Activated T-helper 1 cell treated with Interleukin-2 at 50 U/mL for 16 hours (primary cell): ENCODE results near the gene SNAP91.
"Not testable (repeated sequence)": the region's sequence is repeated elsewhere in the genome, so short reads cannot be mapped to it uniquely, and the experiment has no call there.

ENCODE experiments used
- DNase-seq: peaks from one replicate; pipeline ENCODE4 v3.0.0-alpha.2; 2020; ENCODE audit warnings: low read depth

The SNAP91 gene

DNA sequence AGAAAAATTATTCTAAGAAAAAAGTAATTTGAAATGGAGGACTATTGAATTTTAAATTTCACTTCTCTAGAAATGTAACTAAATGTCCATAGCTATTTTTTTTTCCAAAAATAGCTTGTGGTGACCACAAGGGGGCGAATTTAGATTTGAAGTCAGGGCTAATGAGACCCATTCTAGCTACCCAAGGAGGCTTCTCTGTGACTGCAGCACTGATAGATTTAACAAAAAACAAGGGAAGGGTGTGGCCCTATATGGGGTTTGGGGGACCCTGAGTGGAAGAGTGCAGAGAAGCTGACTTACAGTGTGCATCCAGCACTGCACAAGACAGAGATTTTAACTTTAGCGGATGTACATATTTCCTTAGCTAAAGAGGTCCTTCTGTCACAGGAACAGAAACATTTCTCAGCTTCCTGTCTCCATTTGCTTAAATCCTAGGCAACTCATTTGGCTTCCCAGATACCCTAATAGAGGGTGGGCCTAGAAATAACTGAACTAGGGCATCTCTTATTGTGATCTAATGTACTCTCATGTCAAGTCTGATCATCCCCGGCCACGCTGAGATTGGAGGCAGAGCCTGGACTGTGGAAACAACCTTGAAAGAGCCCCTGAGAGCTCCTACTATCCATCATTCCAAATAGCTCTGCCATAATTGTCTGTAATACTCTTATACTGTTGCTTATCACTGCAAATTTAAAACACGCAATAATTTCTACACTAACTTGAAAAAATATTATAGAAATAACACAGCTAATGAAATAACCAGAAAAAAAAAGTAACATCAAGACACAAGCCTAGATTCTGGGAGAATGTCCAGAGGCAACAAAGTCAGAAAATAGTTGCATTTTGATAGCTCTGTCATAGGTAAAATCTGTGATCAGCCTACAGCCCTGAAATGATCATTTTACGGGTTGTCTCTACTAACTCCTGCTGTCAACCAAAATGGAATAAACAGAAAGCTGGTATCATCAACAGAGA is 93.6 kb downstream of the SNAP91 start:
- DNase-seq: no peak

DNA sequence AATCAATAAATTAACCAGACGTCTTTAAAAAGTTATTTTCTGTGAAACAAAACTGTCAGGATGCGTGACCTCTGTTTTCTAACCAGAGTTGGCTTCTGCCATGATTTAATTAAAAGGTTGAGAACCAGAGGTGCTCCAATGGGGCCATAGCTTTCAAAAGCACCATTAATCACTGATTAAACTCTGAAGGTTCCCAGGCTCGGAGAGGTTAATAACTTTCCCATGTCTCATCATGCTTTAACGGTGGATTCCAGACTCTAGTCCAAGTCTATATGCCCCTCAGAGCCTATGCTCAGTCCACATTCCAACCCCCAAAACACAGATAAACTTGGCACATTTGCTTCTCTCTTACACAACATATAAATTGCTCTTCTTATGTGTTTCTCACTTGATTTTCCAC is 95.5 kb downstream of the SNAP91 start:
- DNase-seq: no peak

DNA sequence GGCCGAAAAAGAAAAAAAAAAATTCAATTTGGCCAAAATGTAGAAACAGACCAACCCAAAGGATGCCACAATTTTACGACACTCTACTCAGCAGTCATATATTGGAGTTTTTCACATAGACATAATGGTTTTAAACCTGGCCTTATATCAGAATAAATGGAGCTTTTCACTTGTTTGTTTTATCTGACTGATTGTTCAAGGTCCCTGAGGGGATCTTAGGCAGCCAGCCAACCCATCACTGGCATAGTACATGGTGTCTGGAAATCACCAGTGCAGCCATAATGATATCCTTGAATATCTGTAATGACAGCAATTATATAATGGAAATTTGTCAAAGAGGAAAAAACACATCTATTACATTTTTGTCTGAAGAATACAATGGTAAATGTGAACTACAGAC is 99.7 kb downstream of the SNAP91 start:
- DNase-seq: no peak

DNA sequence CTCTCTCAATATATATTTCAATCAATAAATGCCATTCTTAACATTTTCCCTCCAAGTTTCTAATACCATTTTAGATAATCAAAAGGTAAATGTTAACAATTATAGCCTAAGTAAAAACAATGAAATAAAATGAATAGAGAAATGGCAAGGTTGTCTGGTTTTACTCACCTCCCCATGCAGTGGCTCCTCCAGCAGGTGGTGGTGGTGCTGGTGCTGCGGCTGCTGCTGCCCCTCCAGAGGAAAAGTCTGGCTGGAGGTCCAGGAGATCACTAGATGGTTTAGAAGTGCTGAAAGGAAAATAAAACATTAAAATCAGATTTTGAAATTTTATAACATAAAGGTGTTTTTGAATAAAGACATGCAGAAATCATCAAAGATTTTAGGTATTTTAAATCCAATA is 103.4 kb downstream of the SNAP91 start:
- no peak for DNase-seq

DNA sequence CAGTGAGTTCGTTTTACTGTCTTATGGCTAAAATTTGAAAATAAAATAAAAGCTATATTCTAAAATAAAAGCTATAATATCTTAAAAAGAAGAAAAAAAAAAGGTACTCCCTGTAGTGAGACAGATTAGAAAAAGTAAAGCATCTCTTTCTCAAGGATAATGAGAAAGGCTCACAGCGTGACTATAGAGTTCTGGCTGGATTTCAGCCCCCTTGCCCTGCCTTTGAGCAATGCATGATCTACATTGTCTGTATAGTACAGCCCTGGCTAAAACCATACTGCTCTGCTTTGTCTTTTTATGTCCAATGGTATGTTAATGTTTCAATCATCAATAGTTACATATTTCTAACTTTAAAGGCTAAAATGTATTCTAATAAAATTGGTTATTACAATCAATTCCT is 105.3 kb downstream of the SNAP91 start:
- no peak for DNase-seq

DNA sequence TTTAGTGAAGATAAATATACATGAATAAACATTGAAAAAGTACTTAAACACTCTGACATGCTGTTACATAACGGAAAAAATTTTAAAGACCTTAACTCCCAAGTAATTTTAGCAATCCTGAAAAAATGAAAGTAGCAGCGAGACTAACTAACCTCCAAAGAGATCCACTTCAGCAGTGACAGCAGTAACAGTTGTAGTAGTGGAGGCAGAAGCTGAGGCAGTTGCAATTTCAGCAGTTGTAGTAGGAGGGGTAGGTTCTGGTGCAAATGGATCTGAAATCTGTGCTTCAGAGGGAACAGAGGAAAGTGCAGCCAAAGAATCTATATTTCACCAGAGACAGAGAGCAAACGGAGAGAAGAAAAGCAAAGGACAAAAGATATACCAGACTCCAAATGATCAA is 107.8 kb downstream of the SNAP91 start:
- DNase-seq: no peak

DNA sequence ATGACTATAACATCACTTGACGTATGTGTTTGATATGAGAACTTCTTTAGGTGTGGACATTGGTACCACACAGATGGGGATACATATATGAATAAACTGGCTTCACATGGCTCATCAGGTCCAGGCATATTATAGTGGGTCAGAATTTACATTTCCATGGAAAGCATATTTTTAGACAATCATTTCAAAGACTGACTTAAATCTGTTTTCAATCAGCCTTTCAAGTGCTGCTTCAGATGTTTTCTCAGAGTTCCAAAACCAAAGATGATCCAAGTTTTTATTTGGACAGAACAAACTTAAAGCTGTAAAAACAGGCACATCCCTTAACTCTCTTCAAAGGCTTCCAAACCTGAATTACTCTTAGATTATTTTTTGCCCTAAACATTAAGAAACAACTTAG is 108.4 kb downstream of the SNAP91 start:
- DNase-seq: no peak

DNA sequence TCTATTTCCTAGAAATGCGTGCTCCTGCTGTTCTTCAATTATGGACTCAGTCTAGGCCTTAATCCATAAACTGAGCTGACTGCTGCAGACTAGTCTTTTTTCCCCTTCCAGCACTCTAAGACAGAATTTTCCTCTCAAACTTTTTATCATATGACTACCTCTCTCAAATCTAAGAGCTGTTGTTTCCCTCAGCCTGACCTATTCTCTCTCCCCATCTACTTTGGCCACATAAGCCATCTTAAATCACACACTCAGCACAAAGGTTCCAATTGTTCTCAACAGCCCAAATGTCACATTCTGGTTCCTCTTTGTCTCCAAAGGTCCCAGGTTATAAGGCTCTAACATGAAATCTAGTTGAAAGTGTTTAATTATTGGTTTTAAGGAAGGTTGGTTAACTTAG is 111.4 kb downstream of the SNAP91 start:
- no peak for DNase-seq

DNA sequence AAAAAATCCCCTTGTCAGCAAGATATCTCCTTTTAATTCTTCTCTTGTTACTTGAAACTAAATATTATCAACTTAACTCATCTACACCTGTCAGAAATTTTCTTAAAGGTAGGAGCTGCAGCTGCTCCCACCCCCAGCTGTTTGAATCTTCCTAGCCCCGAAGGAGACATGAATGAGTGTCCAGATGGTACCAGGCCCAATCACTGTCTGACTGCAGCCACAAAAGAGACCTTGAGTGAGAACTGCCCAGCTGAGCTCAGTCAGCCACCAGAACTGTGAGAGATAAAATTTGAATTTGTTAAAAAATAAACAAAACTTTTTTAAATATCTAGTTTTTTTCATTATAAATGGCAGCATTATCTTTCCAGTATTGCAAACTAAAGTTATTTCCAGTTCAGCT is 111.8 kb downstream of the SNAP91 start:
- DNase-seq: no peak

DNA sequence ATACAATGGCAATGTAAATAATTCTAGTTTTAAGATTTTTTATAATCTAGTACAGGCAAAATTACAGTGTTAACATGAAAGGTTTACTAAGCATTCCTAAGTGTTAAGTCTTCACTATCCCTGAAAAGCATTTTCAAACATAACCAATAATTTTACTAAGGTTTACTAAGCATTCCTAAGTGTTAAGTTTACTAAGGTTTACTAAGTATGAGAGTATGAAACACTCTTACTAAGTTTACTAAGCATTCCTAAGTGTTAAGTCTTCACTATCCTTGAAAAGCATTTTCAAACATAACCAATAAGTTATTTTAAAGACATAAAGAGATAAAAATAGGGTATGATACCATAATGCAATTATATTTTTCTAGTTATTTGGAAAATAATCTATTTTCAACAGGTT is 114.0 kb downstream of the SNAP91 start:
- DNase-seq: no peak

DNA sequence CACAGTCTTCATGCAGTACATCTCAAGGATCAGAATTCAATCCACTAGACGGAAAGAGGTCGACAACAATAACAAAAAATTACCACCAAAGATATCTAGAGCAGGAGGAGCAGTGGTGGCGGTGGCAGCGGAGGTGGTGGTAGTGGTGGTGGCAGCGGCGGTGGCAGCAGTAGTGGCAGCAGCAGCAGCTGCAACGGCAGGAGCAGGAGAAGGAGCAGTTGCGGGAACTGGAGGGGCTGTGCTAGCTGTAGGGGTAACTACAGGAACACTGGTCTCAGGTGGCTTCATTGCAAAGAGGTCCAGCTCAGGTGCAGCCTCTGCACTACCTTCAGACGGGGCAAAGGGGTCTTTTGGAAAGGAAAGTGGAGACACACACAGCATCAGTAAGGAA is 115.5 kb downstream of the SNAP91 start:
- no peak for DNase-seq

DNA sequence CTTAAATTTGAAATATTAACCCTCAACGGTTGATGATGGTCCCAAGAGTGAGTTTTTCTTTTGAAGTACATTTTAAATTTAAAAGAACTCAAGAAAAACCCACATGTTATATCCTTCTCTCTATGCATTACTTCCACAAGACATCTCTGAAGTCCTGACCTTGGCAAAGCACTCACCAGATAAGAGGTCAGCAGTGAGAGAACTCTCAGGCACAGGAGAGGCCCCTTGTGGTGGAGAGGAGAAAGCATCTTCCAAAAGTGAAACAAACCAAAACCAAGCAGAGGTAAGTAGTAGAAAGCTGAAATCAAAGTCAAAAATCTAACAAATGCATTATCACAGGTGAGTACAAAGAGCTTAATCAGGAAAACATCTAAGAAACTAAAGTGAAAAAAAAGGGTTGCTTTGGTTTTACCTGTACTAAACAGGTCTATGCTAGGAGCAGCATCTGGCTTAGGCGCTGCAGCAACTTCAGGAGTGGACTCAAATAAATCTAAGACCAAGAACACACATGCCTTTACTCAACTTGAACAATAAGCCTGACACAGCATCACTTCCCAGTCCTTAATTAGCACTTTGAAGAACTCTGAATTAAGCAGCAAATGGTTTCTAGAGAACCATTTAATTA is 116.0 kb downstream of the SNAP91 start:
- DNase-seq: no peak

DNA sequence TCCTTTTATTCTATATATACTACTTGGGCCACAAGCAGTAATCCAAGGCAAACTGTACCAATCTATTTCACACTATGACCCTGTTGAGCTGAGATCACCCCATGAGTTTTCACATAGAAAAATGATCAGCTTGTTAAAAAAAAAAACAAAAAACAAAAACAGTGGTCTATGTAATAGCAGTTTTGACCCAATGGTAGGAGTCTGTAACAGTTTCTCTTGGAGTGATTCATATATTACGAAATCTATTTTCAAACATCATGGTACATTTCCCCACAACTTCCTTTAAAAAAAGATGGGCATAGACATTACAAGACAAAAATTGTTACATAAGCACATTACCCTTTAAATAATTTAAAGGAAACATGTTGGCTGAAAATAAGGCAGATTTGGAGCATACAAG is 118.5 kb downstream of the SNAP91 start:
- DNase-seq: no peak

DNA sequence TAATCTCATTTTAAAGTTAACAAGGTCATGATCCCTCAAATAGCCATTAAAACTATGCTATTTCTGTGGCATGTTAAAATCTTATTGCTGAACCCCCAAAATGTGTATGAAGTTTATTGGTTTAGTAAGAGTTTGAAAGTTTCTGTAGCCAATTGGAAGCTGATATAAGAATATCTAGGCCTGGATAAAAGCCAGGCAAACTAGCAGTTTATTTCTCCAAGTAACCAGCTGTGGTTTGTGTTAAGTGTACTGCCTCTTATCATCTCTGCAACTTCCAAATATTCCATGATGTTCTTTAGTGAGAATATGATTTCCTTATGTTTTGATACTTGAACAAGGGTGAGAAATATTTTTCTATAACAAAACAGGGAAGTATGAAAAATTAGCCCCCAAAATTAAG is 119.8 kb downstream of the SNAP91 start:
- DNase-seq: no peak

DNA sequence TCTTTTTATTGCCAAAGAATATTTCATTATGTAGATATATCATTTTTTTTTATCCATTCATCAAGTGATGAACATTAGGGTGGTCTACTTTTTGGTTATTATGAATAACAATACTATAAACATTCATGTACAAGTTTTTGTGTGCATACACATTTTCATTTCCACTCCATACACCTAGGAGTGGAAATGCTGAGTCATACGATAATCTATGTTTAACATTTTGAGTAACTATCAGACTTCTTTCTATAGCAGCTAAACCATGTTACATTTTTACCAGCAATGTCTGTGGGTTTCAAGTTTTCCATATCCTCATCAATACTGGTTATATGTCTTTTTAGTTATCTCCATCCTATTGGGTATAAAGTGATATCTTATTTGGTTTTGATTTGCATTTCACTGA is 130.8 kb downstream of the SNAP91 start:
- no peak for DNase-seq

DNA sequence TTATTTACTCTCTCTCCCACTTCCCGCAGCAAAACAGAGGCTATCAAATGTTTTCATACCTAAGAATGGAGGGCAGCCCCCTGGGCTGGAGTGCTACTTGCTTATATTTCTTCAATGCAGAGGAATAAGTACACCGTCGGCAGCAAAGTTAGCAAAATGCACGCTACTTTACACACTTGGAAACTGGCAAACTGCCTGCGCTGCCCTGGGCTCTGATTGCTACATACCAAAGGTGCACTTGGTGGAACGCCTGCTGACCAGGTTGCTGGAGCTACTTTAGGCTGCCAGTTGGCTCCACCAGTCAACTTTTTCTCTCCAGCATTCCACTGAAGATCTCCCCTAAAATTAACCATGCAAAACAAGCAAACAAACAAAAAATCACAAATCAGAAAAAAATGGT is 134.1 kb downstream of the SNAP91 start:
- no peak for DNase-seq

DNA sequence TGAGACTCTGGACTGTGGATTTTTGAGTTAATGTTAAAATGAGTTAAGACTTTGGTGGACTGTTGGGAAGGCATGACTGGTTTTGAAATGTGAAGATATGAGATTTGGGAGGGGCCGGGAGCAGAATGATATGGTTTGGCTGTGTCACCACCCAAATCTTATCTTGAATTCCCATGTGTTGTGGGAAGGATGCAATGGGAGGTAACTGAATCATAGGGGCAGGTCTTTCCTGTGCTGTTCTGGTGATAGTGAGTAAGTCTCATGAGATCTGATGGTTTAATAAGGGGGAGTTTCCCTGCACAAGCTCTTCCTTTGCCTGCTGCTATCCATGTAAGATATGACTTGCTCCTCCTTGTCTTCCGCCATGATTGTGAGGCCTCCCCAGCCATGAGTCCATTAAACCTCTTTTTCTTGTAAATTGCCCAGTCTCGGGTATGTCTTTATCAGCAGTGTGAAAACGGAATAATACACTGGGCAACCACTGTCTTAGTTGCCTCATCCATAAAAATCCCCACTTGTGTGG is 137.2 kb downstream of the SNAP91 start:
- DNase-seq: not testable (repeated sequence)

DNA sequence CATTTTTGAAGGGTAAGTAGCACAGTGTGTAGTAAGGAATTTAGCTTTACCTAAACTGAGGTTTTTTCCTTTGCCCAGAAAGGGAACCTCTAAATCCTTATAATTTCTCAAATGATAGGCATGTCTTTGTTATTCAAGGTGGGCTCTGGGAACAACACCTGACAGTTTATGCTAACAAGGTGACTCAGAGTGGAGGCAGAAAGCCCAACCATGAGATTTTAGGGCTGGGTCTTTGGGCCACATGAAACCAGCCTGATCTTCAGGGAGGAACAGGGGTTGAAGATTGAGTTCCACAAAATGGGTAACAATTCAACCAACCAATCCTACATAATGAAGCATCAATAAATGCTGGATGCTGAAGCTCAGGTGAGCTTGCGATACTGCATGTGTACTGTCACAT is 149.9 kb downstream of the SNAP91 start:
- no peak for DNase-seq

DNA sequence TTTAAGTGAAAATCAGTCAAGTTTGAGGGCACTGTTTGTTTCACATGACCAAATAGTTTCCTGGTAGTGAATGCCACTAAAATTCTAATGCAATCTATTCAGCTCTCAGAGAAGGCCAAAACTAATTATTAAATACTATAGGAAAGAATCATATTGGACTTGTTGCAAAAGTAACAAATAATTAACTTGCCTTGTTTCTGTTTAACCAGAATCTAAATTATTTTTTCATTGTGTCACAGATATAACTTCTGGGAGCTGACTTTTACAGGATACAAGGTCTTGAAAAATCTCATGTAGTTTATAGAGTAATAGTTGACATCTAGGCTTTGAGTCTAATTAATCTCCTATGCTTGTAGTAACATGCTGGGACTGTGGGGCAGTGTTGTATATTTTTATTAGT is 152.0 kb downstream of the SNAP91 start:
- no peak for DNase-seq

DNA sequence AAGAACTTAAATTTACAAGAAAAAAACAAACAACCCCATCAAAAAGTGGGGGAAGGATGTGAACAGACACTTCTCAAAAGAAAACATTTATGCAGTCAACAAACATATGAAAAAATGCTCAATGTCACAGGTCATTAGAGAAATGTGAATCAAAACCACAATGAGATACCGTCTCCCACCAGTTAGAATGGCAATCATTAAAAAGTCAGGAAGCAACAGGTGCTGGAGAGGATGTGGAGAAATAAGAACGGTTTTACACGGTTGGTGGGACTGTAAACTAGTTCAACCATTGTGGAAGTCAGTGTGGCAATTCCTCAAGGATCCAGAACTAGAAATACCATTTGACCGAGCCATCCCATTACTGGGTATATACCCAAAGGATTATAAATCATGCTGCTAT is 157.2 kb downstream of the SNAP91 start:
- not testable (repeated sequence) for DNase-seq

DNA sequence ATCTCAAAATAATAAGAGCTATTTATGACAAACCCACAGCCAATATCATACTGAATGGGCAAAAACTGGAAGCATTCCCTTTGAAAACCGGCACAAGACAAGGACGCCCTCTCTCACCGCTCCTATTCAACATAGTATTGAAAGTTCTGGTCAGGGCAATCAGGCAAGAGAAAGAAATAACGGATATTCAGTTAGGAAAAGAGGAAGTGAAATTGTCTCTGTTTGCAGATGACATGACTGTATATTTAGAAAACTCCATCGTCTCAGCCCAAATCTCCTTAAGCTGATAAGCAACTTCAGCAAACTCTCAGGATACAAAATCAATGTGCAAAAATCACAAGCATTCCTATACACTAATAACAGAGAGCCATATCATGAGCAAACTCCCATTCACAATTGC is 158.4 kb downstream of the SNAP91 start:
- DNase-seq: not testable (repeated sequence)

DNA sequence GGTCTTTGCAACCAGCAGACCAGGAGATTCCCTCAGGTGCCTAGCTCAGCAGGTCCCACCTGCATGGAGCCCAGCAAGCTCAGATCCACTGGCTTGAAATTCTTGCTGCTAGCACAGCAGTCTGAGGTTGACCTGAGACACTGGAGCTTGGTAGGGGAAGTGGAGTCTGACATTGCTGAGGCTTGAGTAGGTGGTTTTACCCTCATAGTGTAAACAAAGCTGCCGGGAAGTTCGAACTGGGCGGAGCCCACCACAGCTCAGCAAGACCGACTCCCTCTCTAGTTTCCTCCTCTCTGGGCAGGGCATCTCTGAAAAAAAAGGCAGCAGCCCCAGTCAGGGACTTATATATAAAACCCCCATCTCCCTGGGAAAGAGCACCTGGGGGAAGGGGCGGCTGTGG is 162.3 kb downstream of the SNAP91 start:
- DNase-seq: no peak

DNA sequence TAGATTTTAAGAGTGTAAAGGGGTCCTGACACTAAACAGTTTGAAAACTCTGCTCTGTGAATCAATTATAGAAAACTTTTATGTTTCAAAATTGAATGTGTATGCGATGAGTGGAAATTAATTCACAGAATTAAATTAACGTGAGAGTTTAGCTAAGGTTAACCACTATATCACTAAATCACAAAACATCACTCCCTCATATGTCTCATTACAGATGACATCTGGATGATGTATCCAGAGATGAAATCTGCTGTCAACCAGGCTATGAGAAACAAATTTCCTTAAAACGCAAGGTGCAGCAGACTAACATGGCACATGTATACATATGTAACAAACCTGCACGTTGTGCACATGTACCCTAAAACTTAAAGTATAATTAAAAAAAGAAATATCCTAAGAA is 169.2 kb downstream of the SNAP91 start:
- DNase-seq: no peak
